Camera-type eye (tissue), 1 donor: ENCODE data around the gene FUCA2. TPM values are rescaled to one million over a fixed set of nuclear protein-coding genes. Genes with fewer than 3 reads are reported as not detected.

Source experiments
- total RNA-seq: library from RNA; depleted of rRNA; stranded (reverse); fragments of >200 nt; gene quantifications from one replicate; pipeline ENCODE4 v1.2.3, GENCODE V29; 2014

Gene FUCA2
- 23.7 TPM for total RNA-seq

DNA sequence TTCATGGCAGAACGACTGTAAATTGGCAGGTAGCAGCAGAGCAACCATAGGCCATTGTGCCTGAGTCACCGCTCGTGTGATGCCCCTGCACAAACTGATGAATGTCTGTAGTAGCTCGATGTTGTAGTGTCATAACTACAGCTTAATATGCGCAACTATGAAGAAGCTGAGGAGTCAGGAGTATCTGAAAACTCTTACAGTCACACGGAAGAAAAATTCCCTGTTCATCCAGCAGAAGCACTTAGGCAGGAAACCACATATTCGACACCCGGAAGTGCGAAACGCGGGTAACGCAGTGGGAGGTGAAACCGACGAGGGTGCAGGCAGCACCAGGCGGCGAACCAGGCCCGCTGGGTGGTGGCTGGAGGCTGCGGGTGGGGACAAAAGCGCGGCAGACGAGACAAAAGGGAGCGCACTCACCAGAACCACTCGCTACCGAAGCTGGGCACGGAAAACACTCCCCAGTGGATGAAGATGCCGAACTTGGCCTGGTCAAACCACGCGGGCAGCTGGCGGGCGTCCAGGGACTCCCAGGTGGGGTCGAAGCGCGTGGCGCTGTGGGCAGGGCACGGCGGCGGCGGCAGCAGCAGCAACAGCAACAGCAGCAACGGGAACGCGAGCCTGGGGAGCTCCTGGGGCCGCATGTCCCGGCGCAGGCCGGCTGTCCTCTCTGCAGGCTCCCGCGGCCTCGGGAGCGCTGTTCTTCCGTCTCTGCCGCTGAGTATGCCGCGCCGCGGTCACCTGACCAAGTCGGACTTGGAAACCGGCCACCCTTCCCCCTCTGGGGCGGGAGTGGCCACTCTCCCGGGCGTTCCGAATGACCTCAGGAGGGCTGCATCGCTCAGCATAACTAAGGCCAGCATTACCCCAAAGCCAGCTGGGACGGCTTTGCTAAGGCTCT lies at the start of gene FUCA2:
TSS of gene FUCA2 (minus strand) at position 730 of the 901 bp plus-strand sequence. CDS start at position 644, 86 bp downstream.

GRCh38 chr6:143450453-143451371 lies 60.8 kb downstream of the FUCA2 start, which contains the start of the genes ADAT2 and PEX3:
Gene ADAT2 (minus strand): TSS chr6:143450695. CDS start chr6:143450658, 37 bp downstream.
Gene PEX3 (plus strand): TSS chr6:143450805. CDS start chr6:143451043, 238 bp downstream.

Other genes with a start within 250 kb of the FUCA2 start
- gene ADAT2, start 61.0 kb downstream of the FUCA2 start, total RNA-seq: 6.2 TPM
- gene PEX3, start 60.9 kb downstream of the FUCA2 start, total RNA-seq: 24.5 TPM
- gene PHACTR2, start 166.2 kb upstream of the FUCA2 start, total RNA-seq: 92.0 TPM